Measurements from ENCODE around the gene CNGB1.

CNGB1 gene

DNA sequence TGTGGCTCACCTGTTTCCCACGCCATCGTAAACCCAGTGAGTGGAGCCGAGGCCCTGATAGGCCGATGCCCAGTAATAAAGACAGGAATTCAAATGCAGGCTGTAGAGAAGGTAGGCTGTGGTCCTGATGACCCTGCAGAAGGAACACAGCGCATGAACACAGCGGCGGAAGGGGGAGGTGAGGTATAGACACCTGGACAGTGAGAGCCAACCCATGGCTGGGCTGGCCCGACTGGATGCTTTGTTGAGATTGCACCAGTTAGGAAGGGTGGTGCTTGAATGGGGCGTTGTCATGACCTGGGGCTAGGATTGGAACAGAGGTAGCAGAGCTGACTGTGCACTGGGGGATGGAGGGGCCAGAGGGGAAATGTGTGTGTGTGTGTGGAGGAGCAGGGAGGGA, 59.2 kb downstream of the CNGB1 start:
- Mint-ChIP-seq H3K4me3 (no peak overlapping the region), H3K27me3 (ENCODE audit: low read depth) (peaks cover 18% of the 10 kb centered on the region), H3K36me3 (ENCODE audit: low read depth) (no peaks in the 10 kb centered on the region), H3K27ac (no peak overlapping the region), H3K4me1 (no peaks in the 10 kb centered on the region), H3K9me3 (no peaks in the 10 kb centered on the region)
- TF ChIP-seq, protein P1, sequence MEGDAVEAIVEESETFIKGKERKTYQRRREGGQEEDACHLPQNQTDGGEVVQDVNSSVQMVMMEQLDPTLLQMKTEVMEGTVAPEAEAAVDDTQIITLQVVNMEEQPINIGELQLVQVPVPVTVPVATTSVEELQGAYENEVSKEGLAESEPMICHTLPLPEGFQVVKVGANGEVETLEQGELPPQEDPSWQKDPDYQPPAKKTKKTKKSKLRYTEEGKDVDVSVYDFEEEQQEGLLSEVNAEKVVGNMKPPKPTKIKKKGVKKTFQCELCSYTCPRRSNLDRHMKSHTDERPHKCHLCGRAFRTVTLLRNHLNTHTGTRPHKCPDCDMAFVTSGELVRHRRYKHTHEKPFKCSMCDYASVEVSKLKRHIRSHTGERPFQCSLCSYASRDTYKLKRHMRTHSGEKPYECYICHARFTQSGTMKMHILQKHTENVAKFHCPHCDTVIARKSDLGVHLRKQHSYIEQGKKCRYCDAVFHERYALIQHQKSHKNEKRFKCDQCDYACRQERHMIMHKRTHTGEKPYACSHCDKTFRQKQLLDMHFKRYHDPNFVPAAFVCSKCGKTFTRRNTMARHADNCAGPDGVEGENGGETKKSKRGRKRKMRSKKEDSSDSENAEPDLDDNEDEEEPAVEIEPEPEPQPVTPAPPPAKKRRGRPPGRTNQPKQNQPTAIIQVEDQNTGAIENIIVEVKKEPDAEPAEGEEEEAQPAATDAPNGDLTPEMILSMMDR (IDR thresholded peaks at IDR 0.05; ENCODE audit: unreplicated experiment in 3 of 3), result no peak

DNA sequence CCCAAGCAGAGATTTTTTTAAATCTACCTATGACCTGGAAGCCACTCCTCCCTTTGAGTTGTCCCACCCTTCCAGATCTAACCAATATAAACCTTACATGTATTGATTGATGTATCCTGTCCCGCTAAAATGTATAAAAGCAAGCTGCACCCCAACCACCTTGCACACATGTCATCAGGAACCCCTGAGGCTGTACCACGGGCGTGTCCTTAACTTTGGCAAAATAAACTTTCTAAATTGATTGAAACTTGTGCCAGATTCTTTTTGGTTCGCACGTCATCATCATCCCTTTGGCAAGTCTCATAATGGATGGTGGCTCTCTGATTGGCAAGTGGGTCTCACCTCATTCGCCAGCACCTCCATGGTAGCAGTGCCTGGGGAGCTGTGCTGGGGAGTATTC, 60.2 kb downstream of the CNGB1 start:
- H3K9me3 Mint-ChIP-seq, result no peaks in the 10 kb centered on the region
- H3K4me3 Mint-ChIP-seq, result no peak overlapping the region
- peaks cover 20% of the 10 kb centered on the region for H3K27me3 Mint-ChIP-seq (ENCODE audit: low read depth)
- no peaks in the 10 kb centered on the region for H3K36me3 Mint-ChIP-seq (ENCODE audit: low read depth)
- TF ChIP-seq, protein P1 (IDR thresholded peaks at IDR 0.05; ENCODE audit: unreplicated experiment in 3 of 3), result no peak
- H3K27ac Mint-ChIP-seq, result no peak overlapping the region
- no peaks in the 10 kb centered on the region for H3K4me1 Mint-ChIP-seq

DNA sequence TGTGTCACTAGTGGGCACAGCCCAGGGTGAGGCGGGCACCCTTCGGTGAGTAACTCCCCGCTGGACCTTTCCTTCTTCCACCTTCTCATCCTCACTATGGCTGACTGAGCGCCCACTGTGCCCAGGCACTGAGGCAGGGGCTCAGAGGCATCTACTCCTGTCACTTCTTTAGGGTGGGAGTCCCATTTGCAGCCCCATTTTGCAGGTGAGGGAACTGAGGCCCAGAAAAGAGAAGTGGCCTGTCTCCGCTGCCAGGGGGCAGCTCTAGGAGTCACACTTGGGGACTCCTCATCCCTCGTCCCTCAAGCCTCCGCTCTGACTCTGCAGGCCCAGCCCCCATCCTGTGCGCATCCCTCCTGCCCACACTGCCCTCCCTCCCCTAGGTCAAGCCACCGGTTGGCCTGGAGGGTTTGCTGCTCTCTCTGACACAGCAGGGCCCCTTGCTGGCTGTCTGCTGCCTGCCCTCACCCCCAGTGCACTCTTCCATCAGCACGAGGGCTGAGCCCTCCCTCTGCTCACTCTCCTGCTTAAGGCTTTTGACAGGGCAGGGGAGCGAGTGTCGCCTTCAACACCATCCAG, 62.4 kb downstream of the CNGB1 start:
- Mint-ChIP-seq H3K4me3 (no peak overlapping the region), H3K9me3 (no peaks in the 10 kb centered on the region), H3K27me3 (ENCODE audit: low read depth) (peaks cover 36% of the 10 kb centered on the region), H3K27ac (no peak overlapping the region), H3K36me3 (ENCODE audit: low read depth) (no peaks in the 10 kb centered on the region), H3K4me1 (no peaks in the 10 kb centered on the region)
- TF ChIP-seq, protein P1 (IDR thresholded peaks at IDR 0.05; ENCODE audit: unreplicated experiment in 3 of 3), result no peak

DNA sequence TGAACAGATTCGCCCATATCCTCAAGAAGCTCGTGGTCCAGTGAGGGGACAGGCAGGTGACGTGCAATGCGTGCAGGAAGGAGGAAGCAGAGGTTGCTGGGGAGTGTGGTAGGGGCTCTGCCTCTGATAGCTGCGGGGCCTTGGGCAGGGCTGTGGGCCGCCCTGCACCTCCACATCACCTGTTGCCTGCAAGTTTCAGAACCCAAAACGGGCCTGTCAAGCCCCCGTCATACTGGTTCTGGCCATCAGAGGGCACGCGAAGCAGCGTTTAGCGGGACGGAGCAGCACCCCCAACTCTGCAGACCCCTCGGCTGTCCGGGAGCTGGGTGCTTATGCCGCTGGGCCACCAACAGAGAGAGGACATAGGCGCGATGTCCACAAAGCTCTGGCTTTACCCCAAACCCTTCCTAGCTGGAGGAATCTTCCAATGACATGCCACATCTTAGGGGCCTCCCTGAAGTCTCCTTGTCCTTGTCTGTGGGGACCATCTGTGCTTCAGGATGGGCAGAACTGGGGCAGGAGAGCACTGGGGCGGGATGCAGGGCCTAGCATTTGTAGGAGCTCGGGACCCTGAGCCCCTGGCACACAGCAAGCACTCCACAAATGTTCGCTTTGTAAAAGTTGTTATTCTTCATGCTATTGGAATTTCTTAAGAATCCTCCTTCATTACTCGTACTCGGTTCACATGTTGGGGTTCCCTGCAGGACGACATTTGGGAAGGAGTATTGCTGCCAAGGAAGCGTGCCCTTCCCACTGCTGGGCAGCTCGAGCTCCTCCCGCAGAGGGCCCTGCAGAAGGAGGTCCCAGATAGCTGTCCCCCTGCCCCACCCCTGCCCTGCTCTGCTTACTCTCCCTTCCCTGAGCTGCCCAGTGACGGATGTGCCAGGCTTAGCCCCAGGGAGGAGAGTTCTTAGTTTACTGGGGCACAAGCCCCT, 64.3 kb downstream of the CNGB1 start:
- H3K4me3 Mint-ChIP-seq, result no peak overlapping the region
- no peak overlapping the region for H3K27ac Mint-ChIP-seq

DNA sequence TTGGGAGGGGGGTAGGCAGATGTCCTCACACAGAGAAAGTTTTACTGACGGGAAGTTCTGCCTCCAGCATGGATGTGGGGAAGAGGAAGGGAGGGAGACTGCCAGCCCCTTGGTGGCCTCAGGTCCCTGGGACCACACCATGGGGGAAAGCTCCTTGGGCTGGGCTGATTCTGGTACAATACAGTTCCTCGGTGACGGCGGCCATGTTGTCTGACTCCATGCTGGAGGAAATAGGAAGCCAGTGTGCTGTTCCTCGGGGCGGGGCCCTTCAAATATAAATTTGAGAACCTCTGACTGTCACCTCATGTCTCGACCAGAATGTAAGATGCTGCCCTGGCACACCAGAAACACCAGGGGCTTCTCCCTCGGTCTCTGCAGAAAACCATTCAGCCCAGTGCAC, 66.8 kb downstream of the CNGB1 start:
- H3K36me3 Mint-ChIP-seq (ENCODE audit: low read depth), result no peaks in the 10 kb centered on the region
- H3K27ac Mint-ChIP-seq, result no peak overlapping the region
- no peaks in the 10 kb centered on the region for H3K9me3 Mint-ChIP-seq
- no peak overlapping the region for H3K4me3 Mint-ChIP-seq
- TF ChIP-seq, protein P1 (IDR thresholded peaks at IDR 0.05; ENCODE audit: unreplicated experiment in 3 of 3), result no peak
- no peaks in the 10 kb centered on the region for H3K4me1 Mint-ChIP-seq
- peaks cover 54% of the 10 kb centered on the region for H3K27me3 Mint-ChIP-seq (ENCODE audit: low read depth)

More for the DNA sequence above, 64.3 kb downstream of the CNGB1 start:
- no peaks in the 10 kb centered on the region for H3K4me1 Mint-ChIP-seq
- H3K36me3 Mint-ChIP-seq (ENCODE audit: low read depth), result no peaks in the 10 kb centered on the region
- H3K9me3 Mint-ChIP-seq, result no peaks in the 10 kb centered on the region
- H3K27me3 Mint-ChIP-seq (ENCODE audit: low read depth), result peaks cover 42% of the 10 kb centered on the region
- TF ChIP-seq, protein P1 (IDR thresholded peaks at IDR 0.05; ENCODE audit: unreplicated experiment in 3 of 3), result peak; percentile 35 to 39 (median 39)

Data from nephron (organoid).